GM23248 (cell line): Measurements from ENCODE around the gene SNRNP200.

ENCODE experiments used
- EZH2 ChIP-seq: fragments of 200-600 bp; sonication (generic); IDR thresholded peaks from 2 replicates; pipeline ENCODE4 v1.6.1; 2018; ENCODE audit warnings: antibody characterized with exemption, mild to moderate bottlenecking; ENCODE audit not compliant: insufficient read depth, poor library complexity, severe bottlenecking
- EZH2phosphoT487 ChIP-seq: fragments of 200-600 bp; sonication (generic); IDR thresholded peaks from 2 replicates; pipeline ENCODE4 v1.6.1; 2018; ENCODE audit warnings: antibody characterized with exemption, moderate library complexity, mild to moderate bottlenecking, low read depth; ENCODE audit not compliant: insufficient read depth

DNA sequence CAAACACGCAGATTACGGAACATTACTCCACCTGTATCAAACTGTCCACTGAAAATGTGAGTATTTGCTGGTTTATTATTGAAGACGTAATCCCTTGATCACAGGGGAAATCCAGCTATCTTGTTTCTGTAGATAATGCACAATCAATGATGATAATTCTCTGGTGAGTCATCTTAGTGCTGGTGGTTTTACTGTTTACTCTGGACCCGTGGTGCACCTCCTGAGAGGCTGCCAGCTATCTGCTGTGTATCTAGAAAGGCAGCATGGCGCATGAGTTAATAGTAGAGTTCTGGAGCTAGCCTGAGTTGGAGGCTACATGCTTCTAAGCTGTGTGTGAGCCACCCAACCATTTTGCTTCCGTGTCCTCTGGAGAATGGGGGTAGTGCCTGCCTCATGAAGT, 36.7 kb upstream of the SNRNP200 start:
- TF ChIP-seq EZH2 (no peak), EZH2phosphoT487 (no peak)
